Stimulated activated CD8-positive, alpha-beta memory T cell treated with anti-CD3 and anti-CD28 coated beads, Interleukin-4, amount 100 ng/mL, for 4 hours (primary cell): ENCODE results near the gene SLC6A1.

Source experiments
- DNase-seq, 2 donors: peaks; one replicate each; pipeline ENCODE4 v3.0.0-alpha.2; 2020; ENCODE audit warnings: low read depth in 2 of 2, low spot score in 1 of 2

SLC6A1 gene

DNA sequence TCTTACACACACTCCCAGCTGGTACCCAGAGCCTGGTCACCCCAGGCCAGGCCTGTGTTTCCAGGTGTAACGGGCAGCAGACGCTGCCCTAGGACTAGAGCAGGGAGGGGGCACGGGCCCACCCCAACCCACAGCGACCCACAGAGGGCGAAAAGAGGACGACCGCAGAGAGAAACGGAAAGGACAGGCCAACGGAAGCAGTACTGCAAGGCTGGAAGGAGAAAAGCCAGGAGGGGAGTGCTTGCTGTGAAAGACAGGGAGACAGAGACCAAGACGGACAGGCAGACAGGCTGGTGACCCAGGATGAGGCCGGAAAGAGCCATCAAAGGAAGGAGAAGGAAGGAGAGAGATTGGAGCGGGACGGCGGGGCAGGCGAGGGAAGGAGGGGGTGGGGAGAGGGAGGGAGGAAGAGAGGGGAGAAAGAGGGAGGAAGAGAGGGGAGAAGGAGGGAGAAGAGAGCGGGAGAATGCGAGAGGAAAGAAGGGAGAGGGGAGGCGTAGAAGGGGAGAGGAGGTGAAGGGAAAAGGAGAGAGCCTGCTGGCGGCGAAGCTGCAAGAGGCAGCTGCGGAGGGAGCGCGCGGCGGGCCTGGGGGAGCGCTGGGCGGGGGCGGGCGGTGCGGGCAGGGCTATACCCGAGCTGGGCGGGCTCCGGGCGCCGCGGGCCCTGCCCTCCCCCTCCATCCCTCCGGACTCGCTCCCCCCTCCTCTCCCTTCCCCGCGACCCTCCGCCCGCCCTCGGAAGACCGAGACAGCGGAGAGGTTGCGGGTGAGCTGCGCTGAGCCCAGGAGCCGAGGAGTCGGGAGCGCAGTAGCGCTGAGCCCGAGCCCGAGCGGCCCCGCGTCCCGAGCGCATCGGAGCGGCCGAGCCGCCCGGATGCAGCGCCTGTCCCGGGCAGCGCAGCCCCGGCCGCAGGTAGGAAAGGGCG is at the start of gene SLC6A1:
SLC6A1 (plus strand) TSS at position 732 of the 926 bp plus-strand sequence. CDS start 24,464 bp downstream, outside the sequence.
- no peak for DNase-seq

DNA sequence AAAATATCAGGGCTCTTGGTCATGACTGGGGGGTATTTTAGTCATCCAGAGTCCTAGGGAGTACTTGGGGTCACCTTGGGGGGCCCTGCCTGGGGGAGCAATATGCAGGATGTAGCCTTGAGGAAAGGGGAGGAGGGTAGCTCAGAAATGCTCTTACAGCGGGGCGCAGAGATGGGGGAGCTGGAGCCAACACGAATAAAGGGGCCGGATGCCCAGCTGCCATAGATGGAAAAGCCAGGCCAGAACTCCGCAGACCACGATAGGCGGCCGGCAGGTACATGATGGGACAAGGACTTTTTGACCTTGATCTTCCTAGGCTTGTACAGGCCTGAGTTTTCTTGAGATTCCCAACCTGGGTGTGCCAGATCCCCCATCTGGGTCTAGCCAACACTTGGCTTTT is 47.7 kb upstream of the SLC6A1 start:
- DNase-seq = no peak

DNA sequence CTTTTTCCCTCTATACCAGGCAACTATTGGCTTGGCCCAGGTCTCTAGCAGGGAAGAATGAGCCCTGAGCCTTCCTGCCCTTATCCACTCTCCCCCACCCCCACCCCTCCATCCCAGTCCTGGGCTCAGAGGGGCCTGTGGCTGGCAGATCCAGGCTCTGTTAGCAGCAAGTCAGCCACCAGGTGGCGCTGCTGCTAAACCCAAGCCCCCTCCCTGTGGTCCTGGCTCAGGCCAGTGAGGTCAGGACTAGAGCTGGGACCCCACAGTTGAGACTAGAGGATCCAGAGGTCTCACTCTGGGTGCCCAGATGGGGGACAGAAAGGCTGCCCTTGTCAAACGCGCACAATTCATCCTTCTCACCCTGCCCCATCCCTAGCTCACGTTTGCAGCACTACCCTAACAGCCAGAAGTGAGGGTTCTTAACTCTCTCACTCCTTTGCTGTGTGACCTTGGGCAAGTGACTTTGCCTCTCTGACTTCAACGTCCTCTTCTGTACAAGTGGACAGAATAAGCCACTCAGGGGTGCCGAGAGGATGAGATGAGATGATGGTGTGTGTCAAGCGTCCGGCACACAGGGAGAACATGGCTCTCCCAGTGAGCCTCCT is 46.8 kb upstream of the SLC6A1 start:
- peak in 1 of 2 donors; percentile 6 for DNase-seq

DNA sequence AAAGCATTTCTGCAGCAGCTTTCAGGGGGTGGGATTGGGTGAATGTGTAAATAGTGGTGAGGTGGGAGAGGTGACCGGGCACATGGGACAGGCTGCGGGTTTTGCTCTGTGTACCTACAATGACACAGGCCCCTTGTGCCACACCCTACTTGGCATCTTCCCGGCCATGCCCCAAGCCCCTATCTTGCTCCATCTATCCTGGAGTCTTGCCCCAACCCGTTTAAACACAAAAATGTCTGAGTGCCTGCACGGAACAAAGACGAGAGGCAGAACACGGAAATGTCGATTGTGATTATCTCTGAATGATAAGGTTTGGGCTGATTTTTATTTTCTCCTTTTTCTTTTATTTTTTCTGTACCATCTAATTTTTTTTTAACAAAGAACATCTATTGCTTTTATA is 46.0 kb upstream of the SLC6A1 start:
- no peak for DNase-seq

DNA sequence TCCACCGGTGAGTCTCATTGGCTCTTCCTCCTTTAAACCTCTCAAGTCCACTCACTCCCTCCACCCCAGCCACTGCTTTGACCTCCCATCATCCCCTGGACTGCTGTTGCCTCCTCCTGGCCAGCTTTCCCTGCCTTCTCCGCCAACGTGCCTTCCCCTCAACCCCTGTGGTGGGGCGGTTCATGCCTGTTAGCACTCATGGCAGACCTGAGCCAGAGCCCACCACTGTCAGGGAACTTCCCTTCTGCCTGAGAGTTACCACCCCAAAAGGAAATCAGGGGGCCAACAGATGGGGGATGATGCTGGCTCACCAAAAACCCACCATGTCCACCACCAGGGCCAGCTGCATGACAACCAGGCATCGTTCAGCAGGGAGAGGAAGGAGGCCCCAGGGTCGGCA is 44.2 kb upstream of the SLC6A1 start:
- no peak for DNase-seq

DNA sequence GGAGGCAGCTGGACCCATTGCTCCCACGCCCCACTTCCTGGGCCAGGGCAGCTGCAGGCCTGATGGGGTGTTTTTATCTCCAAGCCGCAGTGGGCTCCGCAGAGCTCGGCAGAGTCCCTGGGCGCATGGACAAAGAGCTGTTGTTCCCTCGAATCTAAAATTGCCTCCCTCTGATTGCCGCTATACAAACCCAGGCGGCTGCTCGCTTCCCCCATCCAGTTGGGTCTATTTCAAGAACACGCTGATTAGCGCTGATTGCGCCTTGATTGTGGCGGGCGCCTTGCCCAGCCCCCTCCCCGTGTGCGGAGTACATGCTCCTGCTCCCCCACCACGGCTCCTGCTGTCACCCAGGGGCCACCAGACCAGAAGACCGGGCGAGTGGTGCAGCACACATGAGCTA is 43.4 kb upstream of the SLC6A1 start:
- no peak for DNase-seq

- no peak for DNase-seq
These were observed 41.9 kb upstream of the SLC6A1 start for GRCh38 chr3:10950476-10951294.

GRCh38 chr3:10951295-10951926 is 41.1 kb upstream of the SLC6A1 start:
- no peak for DNase-seq

- DNase-seq = no peak
These were observed 40.0 kb upstream of the SLC6A1 start for GRCh38 chr3:10952525-10952924.

DNA sequence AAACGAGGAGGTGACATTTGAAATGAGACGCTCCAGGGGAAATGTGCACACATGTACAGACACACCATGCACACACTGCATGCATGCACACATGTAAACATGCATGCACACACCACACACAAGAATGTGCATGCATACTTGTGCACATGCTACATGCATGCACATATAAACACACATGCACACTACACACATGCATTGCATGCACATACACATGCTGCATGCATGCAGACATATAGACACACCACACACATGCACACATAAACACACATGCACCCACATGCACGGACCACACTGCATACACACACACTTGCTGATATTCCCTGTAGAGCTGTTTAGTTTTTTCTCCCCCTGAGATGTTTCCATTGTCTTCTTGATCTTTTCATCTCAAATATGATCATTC is 37.8 kb upstream of the SLC6A1 start:
- DNase-seq = no peak

DNA sequence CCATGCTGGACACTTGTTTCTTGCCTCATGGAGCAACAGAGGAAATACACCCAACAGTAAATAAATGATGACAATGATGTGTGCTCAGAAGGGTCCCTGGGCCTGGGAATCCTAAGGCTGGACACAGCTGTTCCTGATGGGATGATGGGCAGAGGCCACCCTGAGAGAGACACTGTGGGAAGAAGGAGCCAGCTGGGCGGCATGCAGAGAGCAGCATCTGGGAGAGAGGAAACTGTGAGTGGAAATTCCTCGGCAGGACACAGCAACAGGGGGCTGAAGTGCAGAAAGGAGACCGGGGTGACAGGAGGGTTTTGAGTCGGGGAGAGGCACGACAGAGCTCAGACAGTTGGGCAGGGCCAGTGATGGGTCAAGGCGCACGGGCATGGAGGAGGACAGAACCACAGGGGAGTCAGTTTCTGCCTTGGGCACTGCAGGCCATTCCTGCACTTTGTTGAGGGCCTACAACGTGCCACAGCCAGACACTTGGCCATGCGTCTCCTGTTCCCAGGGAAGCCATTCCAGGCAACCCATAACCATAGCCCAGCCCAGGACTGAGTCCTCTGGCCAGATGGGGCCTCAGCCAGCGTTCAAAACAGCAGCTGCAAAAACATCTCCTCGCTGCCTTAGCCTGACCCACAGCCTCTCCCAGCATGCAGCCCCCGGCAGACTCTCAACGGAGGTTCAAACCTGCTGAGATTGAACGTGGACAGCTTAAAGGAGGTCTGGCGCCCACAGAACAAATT is 36.7 kb upstream of the SLC6A1 start:
- DNase-seq = no peak

DNA sequence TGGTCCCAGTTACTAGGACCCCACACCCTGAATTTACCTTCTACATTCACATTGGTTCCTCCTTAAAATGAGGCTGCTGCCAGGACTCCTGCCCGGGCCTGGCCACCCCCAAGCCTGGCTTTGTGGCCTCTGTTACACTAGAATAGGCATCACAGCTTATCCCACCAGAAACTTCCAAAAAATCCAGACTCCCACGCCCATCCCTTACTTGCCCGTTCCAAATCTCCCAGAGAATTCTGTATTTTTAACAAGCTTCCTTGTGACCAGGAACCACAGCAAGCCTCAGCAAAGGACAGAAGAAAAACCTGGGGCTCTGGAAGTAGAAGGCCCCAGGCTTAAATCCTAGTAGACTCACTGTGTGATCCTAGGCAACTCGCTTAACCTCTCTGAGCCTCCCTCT is 36.0 kb upstream of the SLC6A1 start:
- DNase-seq = no peak

GRCh38 chr3:10956986-10957385 is 35.6 kb upstream of the SLC6A1 start:
- DNase-seq = no peak

DNA sequence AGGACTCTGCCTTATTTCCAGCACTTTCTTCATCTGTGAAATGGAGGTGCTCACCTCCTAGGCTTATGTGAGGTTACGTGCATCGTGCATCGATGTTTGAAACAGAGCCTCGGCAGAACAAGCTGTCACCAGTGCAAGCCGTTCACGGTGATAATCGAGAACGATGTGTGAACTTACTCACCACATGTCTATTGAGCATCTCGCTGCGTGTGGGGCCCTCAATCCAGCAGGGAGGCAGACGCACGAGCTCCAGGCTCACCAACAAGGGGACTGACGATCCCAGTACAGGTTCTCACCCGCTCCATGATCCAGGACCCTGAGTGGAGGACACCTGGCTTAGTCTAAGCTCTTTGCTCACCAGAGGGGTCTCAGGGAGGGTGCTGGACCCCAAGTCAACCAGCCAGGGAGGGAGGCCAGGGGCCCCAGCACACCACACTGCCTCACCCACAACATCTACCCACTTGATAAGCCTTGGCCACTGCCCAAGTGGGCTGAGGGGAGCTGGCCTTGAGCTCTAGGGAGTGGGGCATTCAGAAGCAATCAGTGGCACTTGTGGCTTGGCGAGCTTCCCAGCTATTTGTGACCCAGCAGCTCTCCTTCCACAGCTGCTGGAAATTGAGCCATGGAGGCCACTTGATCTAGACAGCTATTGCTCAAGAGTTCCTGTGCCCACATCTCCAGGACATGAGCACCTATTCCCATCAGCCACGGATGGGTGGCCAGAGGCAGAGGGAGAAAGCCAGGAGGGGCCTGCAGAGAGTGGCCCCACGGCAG is 34.4 kb upstream of the SLC6A1 start:
- no peak for DNase-seq

- no peak for DNase-seq
These were observed 32.3 kb upstream of the SLC6A1 start for GRCh38 chr3:10960255-10960654.

DNA sequence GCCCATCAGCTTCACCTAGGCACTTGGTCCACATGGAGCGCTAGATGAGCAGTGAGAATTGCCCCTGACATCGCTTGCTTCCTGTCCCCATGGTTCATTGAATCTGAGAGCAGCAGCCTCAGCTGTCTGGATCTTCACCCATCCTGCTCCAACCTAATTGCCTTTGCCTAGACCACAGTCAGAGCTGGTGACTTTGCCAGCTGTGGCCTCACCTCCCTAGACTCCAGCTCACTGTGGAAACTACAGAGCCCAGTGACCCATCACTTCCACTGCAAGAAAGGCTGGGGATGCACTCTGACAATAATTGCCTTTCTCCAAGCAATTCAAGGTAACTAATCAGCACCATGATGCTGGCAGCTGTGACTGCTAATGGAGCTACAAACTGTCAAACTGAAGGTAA is 30.6 kb upstream of the SLC6A1 start:
- no peak for DNase-seq

GRCh38 chr3:10962481-10963036 is 30.0 kb upstream of the SLC6A1 start:
- no peak for DNase-seq

DNA sequence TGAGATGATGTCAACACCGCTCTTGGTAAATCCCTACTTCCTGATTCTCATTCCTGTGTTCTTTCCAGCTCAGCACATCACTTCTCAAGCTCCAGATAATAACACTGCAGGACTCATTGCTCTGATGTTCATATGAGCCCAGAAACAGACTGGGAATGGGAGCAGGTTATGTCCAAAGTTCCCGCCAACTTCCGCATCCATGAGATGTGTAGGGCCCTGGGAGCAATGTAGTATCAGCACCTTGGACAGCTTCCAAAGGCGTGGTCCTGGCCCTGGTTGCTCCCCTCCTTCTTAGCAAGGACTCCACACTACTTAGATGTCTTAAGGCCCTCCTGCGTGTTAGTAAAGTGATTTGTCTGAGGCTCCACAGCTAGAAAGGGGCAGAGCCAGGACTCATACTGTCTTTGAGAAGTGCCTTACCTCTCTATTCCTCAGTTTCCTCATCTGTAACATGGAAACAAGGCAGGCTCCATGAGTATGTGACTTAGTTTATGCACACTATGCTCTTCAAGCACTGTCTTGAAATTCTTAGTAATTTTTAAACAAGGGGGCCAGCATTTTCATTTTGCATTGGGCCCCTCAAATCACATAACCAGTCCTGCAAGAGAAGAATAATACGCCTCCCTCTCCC is 27.9 kb upstream of the SLC6A1 start:
- no peak for DNase-seq

DNA sequence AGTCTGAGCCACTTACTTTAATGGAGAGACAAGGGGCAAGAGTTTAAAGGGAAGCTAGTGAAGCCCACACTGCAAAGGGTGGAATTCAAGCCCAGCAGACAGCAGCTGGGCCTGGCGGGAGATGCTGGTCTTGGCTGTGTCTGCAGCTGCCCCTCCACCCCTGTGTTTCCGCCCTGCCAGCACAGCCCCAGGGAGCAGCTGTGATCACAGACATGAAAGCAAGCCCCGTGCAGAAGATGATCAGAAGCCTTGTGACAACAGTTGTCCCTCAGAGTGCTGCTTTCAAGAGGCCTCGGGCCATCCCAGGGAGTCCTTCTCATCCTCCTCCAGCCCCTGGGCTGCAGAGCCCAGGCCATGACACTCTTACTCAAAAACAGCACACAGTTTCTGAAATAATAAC is 24.1 kb upstream of the SLC6A1 start:
- DNase-seq = no peak
